Adrenal gland (tissue), 9 donors: ENCODE measurements around the gene KRABD2.

Experiments
- DNase-seq, 7 donors: peaks; one replicate each; pipeline ENCODE4 v3.0.0-alpha.2; 2019 to 2020
- H3K27ac ChIP-seq, 5 donors: fragments of 200-600 bp; sonication (generic) in 4 of 5; 1 replicate in 3 of 5; 2 replicates in 2 of 5; pipeline versions ENCODE4 v1.5.1 to v1.8.0; 2016 to 2020; ENCODE audit warnings: mild to moderate bottlenecking in 1 of 5
- H3K27me3 ChIP-seq: fragments of 200-600 bp; 2 replicates; pipeline ENCODE4 v1.8.0; 2021
- H3K36me3 ChIP-seq, 2 donors: fragments of 200-600 bp; replicated peaks in 1 of 2; 1 replicate in 1 of 2; 2 replicates in 1 of 2; pipeline versions ENCODE4 v1.5.1 to v1.8.0; 2018 to 2022
- H3K4me1 ChIP-seq, 2 donors: fragments of 200-600 bp; replicated peaks in 1 of 2; 1 replicate in 1 of 2; 2 replicates in 1 of 2; pipeline versions ENCODE4 v1.5.1 to v1.8.0; 2018 to 2021
- H3K4me3 ChIP-seq, 4 donors: fragments of 200-600 bp; sonication (generic) in 3 of 4; one replicate each; pipeline ENCODE4 v1.5.1; 2016 to 2018
- H3K9me3 ChIP-seq, 3 donors: fragments of 200-600 bp; sonication (generic) in 1 of 3; replicated peaks in 1 of 3; 1 replicate in 2 of 3; 2 replicates in 1 of 3; pipeline versions ENCODE4 v1.5.1 to v1.8.0; 2016 to 2021
- CTCF ChIP-seq, 6 experiments: fragments of 450-650 bp in 4 of 6; fragments of 200-600 bp in 2 of 6; sonication (generic) in 1 of 6; IDR thresholded peaks; 1 replicate in 5 of 6; 2 replicates in 1 of 6; pipeline versions ENCODE4 v1.5.1 to v1.8.0; 2016 to 2021; ENCODE audit warnings: antibody characterized with exemption in 6 of 6, mild to moderate bottlenecking in 2 of 6, moderate library complexity in 1 of 6
- POLR2A ChIP-seq, 2 donors: fragments of 450-650 bp; IDR thresholded peaks; one replicate each; pipeline ENCODE4 v1.6.1; 2017; ENCODE audit warnings: antibody characterized with exemption in 2 of 2, mild to moderate bottlenecking in 2 of 2, moderate library complexity in 1 of 2
- WGBS, 4 donors: extraction: QIAGEN DNeasy Blood & Tissue Kit in 2 of 4; methylation state at CpG; one replicate each; pipeline versions ENCODE4 v1.1.5 to v1.1.7; 2013 to 2017; 5-methylcytosine and 5-hydroxymethylcytosine counted together
- intact Hi-C, 2 donors: fragments of 100-400 bp; cut with DNase I; formaldehyde crosslinking; loops; one replicate each; pipeline versions ENCODE4 v1.14.1 to v1.15.0; 2022 to 2023
- donor health status: healthy with polysubstance abuse.
- donor health status: Bipolar disorder and iron deficiency.
- donor health status: DM: yes; HTN: yes; CAD: no.
- donor health status: DM: no; HTN: no; CAD: no.
- donor health status: DM: no; HTN: no; CAD: no.

KRABD2 gene

DNA sequence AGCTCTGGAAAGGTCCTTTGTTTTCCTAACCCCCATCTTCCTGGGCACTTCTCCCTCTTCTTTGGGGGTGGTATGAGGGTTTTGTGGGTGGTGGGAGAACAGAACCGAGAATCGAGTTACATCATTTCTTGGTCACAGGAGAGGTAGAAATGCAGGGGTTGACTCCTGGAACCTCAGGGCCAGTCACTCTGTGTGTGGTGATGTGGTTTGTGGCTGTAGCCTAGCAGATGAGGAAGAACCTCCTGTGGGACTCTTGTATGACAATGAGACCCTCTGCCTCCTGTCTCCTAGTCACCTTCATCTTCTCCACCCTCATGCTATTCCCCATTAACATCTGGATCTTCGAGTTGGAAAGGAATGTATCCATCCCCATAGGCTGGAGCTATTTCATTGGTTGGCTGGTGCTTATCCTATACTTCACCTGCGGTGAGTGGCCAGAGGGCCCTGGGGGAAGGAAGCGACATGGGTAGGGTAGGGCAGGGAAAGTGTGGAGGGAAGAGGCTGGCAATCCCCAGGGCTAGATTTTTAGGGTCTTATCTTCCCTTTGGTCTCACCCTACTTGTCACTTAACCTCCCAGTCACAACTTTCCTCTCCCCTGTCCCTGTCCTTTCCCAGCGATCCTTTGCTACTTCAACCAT is 31.3 kb downstream of the KRABD2 start:
- H3K9me3 ChIP-seq: no peaks in the 10 kb centered on the region
- no peak for DNase-seq
- no peak overlapping the region for H3K27ac ChIP-seq
- H3K27me3 ChIP-seq: no peaks in the 10 kb centered on the region
- H3K4me1 ChIP-seq: no peaks in the 10 kb centered on the region
- H3K36me3 ChIP-seq: no peaks in the 10 kb centered on the region
- H3K4me3 ChIP-seq: no peak overlapping the region
- TF ChIP-seq CTCF (IDR thresholded peaks at IDR 0.05) (no peak), POLR2A (IDR thresholded peaks at IDR 0.05) (no peak)
- WGBS, 4 donors: 59 to 70% (median 65%) methylated on average over 6 of the region's 6 CpGs
- intact Hi-C loops: no loop called here

DNA sequence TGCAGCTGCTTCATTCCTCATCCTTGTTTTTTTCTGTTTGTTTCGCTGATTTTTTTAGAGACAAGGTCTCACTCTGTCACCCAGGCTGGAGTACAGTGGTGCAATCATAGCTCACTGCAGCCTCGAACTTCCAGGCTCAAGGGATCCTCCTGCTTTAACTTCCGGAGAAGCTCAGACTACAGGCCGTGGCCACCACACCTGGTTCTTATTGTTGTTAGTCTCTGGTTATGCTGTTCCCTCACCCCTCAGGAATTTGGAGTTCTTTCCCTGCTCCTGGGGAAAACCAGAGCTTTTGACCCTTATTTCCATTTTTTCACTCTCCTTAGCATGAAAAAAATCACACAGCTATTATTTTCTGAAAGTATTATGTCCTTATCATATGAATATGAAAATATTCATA is 35.0 kb downstream of the KRABD2 start:
- Histone ChIP-seq H3K27ac (no peak overlapping the region), H3K4me1 (peaks cover 0 to 11% of the 10 kb centered on the region in 2 donors), H3K9me3 (no peaks in the 10 kb centered on the region), H3K27me3 (no peaks in the 10 kb centered on the region), H3K4me3 (no peak overlapping the region), H3K36me3 (no peaks in the 10 kb centered on the region)
- DNase-seq: no peak
- TF ChIP-seq CTCF (IDR thresholded peaks at IDR 0.05): no peak
- no peak for TF ChIP-seq POLR2A (IDR thresholded peaks at IDR 0.05)
- WGBS, 4 donors: 65 to 76% (median 71%) methylated on average over 4 of the region's 4 CpGs
- intact Hi-C loops: no loop called here

- Histone ChIP-seq H3K4me1 (peaks cover 0 to 11% of the 10 kb centered on the region in 2 donors), H3K27me3 (no peaks in the 10 kb centered on the region), H3K4me3 (no peak within 1 kb of the TSS), H3K36me3 (no peaks in the 10 kb centered on the region), H3K27ac (no peak within 1 kb of the TSS), H3K9me3 (no peaks in the 10 kb centered on the region)
- no peak for DNase-seq
- 79 to 91% (median 85%) methylated on average over 2 of the region's 2 CpGs for WGBS, 4 donors
- TF ChIP-seq CTCF (IDR thresholded peaks at IDR 0.05) (no peak), POLR2A (IDR thresholded peaks at IDR 0.05) (no peak)
- intact Hi-C loops: no loop called here
Observed at GRCh38 chr17:8339540-8339939, 37.0 kb downstream of the KRABD2 start, which contains the start of gene ODF4. Gene ODF4, plus strand, starts transcription at chr17:8339840. Its CDS starts 212 bp downstream, at chr17:8340052.

DNA sequence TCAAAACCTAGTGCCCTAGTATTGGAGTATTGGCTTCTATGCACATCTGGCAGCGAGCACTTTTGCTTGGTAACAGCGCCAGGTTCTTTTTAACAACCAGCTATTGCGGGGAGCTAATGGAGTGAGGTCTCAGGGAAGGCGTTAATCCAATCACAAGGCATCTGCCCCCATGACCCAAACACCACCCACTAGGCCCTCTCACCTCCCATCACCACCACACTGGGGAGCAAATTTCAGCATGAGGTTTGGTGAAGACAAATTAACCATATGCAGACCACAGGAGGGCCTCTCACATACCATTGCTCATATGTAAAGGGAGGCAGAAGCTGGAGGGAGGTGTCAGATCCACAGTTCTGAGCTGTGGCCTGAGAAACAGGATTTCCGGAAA is 37.8 kb downstream of the KRABD2 start:
- Histone ChIP-seq H3K4me3 (no peak overlapping the region), H3K4me1 (peaks cover 0 to 11% of the 10 kb centered on the region in 2 donors), H3K27ac (no peak overlapping the region), H3K36me3 (no peaks in the 10 kb centered on the region), H3K27me3 (no peaks in the 10 kb centered on the region), H3K9me3 (no peaks in the 10 kb centered on the region)
- 86 to 94% (median 88%) methylated on average over 5 of the region's 5 CpGs for WGBS, 4 donors
- TF ChIP-seq CTCF (IDR thresholded peaks at IDR 0.05) (no peak), POLR2A (IDR thresholded peaks at IDR 0.05) (no peak)
- no peak for DNase-seq
- intact Hi-C loops: no loop called here
